Measurements from ENCODE around the gene CPZ.

DNA sequence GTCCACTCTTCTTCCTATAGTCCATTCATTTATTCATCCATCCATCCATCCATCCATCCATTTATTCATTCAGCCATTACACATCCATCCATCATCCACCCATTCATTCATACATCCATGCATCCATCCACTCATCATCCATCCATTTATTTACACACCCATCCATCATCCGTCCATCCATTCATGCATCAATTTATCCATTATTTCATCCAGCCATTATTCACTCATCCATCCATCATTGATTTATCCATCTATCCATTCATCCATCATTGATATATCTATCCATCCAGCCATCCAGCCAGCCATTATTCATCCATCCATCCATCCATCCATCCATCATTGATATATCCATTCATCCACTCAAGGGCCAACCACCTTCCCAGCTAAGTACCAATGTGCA, 12.7 kb downstream of the CPZ start:
- TF ChIP-seq, protein P1, sequence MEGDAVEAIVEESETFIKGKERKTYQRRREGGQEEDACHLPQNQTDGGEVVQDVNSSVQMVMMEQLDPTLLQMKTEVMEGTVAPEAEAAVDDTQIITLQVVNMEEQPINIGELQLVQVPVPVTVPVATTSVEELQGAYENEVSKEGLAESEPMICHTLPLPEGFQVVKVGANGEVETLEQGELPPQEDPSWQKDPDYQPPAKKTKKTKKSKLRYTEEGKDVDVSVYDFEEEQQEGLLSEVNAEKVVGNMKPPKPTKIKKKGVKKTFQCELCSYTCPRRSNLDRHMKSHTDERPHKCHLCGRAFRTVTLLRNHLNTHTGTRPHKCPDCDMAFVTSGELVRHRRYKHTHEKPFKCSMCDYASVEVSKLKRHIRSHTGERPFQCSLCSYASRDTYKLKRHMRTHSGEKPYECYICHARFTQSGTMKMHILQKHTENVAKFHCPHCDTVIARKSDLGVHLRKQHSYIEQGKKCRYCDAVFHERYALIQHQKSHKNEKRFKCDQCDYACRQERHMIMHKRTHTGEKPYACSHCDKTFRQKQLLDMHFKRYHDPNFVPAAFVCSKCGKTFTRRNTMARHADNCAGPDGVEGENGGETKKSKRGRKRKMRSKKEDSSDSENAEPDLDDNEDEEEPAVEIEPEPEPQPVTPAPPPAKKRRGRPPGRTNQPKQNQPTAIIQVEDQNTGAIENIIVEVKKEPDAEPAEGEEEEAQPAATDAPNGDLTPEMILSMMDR (conservative IDR thresholded peaks at IDR 0.05): no peak
- TF ChIP-seq EZH2 (IDR thresholded peaks at IDR 0.05; ENCODE audit: low read depth): no peak
